Occipital lobe (tissue), 2 donors: ENCODE measurements around the gene SIGLEC1. TPM values are rescaled to one million over a fixed set of nuclear protein-coding genes. Genes with fewer than 3 reads are reported as not detected.
A peak's percentile ranks its signal among the peaks of the same experiment; 100 is the strongest.

Experiments used
- DNase-seq: peaks from one replicate; lab custom pipeline; 2025; lab: John Stamatoyannopoulos, UW
- total RNA-seq: library from RNA; depleted of rRNA; stranded (reverse); fragments of >200 nt; gene quantifications from one replicate; pipeline ENCODE4 v1.2.3, GENCODE V29; 2014

Gene SIGLEC1
- total RNA-seq = 0.16 TPM

DNA sequence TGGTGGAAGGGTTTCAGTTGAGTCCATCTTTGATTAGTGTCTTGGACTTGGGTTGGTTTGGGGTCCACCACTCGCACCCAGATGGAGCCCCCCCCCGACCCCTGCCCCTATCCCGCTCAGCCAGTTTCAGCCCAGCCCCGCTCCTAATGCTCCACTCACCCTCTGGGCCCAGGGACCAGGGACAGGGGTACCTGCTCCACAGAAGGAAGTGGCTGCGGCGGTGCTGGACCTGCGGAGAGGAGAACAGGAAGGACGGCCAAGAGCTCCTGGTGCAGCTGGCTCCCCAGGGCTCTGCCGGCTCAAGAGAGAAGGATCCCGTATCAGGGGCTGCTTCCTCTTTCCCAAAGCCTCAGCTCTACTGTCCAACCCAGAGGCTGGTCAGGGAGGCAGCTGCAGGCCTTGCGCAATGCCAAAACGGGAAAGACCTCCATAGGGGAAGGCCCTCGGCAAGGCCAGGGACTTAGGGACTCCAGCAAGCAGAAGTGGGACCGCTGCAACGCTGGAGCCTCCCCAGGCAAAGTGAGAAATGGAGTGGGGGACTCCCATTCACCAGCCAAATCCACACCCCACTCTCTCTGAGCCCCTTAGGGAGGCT lies at the start of gene SIGLEC1:
TSS of gene SIGLEC1 (minus strand) at position 322 of the 595 bp plus-strand sequence. CDS start 5,472 bp downstream, outside the sequence.
- peak; percentile 14 for DNase-seq

DNA sequence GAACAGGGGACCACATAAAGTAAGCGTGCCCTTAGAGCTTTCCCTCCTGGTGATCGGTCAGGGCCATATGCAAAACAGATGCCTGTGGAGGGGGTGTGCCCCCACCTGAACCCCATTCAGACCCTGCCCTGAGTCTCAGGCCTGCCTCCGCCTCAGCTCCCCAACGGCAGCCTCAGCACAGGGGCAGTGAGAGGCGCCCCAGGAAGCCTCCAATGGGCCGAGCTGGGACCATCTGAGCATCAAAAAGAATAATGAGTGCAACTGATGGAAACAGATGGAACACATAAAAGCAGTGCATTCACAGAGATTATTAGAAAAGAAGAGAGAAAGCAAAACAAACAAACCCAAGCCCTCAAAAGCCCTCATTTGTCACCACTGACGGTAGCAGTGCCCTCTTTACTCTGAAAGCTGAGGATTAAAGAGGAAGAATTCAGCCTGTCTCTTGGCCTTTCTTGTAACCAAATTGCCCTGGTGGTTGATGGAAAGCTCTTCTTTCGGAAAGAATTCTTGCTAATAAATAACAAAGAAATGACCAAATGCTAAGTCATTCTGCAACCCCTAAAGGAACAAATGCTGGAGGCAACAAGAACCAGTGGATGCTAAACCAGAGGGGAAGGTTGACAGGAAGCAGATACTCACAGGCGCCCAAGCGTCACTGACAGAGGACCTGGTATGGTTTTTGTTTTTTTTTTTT lies 48.4 kb upstream of the SIGLEC1 start:
- no peak for DNase-seq

DNA sequence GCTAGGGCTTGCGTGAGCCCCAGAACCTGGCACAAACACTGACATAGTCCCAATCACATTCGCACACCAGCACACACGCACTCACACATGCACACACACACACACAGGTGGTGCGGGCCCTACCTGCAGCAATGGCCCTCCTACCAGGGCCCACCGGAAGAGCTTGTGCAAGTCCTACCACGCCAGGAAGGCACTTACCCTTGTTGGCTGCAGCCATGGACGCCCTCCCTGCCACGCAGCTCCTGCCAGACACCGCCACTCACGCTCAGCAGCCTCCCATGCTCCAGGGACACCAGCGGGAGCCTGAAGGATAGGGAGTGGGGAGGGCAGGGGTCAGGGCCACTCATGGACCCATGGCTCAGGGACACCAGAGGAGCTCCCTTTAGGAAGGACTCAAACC lies 47.5 kb upstream of the SIGLEC1 start:
- DNase-seq = no peak

DNA sequence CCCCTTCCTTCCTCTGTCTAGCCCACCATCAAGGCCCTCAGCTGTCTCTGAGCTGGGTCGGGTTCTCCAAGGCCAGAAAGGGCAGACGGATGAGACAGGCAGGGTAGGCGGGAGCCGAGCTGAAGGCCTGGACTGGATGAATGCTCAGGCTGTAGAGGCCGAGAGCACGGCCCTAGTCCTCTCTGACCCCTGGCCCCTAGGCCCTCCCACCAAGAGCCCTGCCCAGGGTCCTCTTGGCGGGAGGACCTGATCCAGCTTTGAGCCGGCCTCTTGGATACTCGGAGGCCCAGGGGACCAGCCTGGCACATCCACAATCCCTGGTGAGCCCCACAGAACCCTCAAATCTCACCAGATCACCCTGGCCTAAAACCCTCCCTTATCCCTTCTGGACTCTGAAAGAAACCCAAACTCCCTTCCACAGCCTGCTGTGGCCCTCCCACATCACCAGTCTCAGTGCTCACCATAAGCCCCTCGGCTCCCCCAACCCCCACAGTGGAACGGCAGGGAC lies 47.0 kb upstream of the SIGLEC1 start:
- DNase-seq = no peak

DNA sequence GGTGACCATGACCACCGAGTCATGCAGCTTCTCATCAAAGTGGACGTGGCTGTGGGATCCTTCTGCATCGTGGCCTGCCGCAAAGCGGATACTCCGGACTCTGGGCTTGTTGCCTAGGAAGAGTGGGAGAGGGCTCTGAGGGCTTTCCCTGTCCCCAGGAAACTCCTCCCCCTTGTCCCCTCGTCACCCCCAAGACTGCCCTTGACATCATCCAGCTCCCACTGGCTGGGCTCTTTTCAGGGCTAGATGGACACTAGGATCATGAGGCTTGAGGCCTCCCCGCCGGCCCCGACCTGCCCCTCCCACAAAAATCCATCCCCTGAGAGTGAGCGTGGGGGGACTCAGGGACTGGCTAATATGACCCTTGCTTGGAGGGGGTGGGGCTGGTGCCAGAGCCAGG lies 46.2 kb upstream of the SIGLEC1 start:
- DNase-seq = no peak

DNA sequence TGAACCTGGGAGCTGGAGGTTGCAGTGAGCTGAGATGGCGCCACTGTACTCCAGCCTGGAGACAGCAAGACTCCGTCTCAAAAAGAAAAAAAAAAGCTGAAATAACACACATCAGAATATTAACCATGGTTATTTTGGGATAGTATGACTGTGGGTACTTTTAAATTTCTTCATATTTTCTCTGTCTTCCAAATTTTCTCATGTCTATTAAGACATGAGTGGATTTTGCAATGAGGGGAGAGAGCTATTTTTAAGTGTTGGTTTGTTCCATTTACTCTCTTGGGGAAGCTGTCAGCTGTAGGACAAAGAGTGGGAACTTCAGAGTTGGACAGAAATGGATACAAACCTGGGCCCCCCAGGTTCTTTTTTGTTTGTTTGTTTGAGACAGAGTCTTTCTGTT lies 44.9 kb upstream of the SIGLEC1 start:
- DNase-seq = no peak

DNA sequence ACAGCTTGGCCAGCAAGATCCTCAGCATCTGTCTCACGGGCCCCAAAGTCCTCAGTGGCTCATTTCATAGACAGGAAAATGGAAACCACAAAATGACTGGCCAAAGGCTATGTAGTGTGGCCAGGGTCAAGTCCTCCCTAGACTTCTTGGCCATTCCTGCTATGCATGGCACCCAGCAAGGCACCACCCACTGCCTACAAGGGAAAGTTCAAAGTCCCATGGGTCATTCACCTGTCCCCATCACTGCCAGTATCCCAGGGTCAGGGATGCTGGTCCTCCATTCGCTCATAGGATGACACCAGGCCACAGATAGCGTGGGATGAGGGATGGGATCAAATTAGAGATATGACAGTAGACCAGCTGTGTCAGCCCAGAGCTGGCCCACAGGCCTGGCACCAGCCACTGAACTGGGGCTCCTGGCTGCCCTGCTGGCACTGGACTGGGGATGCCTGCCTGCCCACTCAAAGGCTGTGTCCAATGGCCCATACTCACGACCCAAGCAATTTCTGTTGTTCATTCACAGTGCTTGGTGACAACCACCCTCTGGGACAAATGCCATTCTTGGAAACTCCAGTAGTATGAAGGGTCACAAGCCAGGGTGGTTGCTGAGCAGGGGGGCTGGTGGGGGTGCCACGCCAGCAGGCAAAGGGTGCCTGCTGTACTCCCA lies 43.5 kb upstream of the SIGLEC1 start:
- no peak for DNase-seq

DNA sequence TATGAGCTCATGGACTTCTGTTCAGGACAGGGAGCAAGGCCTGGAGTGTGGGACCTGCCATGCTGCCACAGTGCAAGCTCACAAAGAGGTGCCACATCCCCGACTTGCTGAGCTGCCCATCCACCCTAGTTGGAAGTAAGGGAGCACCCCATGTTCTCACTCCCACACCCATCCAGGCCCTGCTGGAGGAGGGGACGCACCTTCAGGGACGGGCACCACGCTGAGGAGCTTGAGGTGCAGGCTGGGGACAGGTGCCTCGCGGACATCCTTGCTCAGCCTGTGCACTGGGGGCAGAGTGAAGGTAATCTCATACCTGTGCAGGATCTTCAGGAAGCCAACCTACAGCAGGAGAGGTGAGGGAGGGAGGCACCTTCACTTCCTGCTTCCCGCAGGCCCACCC lies 42.9 kb upstream of the SIGLEC1 start:
- no peak for DNase-seq

DNA sequence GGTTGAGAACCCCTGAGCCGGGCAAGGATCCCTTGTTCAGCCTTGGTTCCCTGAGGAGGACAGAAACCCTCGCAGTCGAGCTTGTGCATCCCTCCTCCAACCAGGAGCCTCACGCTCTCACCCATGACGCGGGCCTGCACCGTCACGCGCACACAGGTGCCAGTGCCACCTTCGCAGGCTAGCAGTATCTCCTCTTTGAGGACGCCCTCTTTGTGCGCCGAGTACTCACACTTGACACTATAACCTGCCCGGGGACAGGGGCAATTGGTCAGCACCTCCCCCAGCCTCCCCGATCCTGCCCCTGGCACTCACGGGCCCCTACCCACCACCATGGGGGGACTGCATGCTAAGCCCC lies 41.9 kb upstream of the SIGLEC1 start:
- DNase-seq = no peak

DNA sequence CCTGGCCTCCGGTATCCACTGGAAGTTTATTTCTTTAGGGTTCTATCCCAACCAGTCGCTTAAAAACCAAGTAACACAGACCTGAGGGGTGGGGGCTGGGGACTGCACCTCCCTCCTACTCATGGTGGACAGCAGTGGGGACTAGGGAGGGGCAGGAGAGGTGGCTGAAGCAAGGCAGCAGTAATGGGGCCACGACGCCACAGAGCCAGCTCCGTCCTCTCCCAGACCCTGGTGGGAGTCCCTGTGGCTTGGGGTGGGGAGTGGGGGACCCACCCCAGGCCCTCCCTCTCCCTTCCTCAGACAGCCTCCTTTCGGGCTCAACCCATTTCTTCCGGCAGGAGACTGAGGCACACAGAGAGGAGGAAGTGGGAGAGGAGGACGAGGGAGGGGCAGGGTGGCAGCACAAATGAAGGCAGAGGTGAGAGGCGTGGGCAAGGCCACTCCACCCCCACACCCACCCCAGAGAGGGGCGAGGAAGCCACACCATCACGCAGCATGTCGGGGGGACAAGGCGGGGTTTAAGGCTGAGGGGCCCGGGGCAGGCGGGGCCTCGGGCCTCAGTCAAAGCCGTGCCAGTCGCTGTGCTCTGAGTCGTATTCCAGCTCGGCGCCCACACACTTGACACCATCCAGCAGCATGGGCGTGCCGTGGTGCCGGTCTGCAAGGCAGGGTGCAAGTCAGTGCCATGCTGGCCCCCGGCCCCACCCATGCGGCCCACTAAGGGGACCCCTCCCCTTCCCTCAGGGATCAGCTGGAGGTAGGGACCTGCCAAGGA lies 41.3 kb upstream of the SIGLEC1 start:
- DNase-seq = no peak

DNA sequence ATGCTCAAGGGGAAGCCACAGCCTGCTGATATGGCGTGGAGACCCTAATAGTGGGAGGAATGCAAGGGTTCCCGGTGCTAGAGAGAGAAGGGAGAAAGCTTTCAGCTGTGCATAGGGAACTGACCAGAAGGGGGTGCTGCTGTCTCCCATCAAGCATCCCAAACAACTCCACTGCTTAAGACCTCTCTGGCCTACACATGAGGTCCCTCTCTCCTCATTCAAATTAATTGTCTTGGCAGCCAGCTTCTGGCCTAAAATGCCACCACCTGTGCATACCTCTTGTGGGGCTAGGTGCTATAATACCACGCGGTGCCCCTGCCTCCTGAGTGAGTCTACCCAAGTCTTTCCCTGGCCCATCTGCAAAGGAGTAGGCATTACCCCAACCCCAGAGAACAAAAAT lies 40.7 kb upstream of the SIGLEC1 start:
- DNase-seq = no peak

DNA sequence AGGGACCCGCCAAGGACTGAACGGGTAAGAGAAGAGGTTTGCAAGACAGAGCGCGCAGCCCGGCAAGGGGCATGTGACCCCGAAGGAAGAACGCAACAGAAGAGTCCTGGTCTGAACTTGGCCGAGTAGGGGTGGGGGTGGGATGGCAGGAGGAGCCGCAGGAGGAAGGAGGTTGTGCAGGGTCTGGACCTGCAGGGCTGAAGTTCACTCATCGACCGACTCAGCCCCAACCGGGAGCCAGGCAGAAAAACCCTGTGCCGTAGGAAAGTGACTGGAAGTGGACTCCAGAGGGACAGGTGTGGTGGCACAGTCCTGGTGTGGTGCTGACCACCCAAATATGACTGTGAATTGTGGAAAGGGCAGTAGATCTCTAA lies 40.0 kb upstream of the SIGLEC1 start:
- DNase-seq = no peak

DNA sequence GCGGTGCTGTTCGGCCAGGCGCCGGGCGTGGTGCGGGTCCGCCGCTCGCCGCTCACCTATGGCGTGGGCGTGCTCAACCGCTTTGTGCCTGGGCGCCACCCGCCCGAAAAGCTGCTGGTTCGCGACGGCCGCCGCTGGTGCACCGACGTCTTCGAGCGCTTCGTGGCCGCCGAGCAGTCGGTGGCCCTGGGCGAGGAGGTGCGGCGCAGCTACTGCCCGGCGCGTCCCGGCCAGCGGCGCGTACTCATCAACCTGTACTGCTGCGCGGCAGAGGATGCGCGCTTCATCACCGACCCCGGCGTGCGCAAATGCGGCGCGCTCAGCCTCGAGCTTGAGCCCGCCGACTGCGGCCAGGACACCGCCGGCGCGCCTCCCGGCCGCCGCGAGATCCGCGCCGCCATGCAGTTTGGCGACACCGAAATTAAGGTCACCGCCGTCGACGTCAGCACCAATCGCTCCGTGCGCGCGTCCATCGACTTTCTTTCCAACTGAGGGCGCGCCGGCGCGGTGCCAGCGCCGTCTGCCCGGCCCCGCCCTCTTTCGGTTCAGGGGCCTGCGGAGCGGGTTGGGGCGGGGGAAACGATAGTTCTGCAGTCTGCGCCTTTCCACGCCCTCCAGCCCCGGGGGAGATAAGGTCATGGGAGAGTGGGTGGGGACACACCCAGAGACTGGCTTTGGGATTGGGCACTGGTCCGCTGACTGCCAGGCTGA lies 39.4 kb upstream of the SIGLEC1 start:
- DNase-seq = no peak

DNA sequence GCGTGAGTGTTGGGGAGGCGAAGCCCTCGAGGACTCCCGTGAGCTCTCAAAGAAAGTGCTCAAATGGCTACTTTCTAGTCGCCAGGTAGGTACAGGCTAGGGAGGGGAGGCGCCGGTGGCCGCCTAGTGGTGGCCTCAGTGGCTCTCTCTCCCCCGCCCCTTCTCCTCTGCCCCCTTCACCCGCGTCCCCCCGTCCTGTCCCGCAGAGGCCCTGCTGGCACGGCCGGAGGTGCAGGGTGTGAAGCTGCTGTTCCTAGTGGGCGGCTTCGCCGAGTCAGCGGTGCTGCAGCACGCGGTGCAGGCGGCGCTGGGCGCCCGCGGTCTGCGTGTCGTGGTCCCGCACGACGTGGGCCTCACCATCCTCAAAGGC lies 38.9 kb upstream of the SIGLEC1 start:
- no peak for DNase-seq

DNA sequence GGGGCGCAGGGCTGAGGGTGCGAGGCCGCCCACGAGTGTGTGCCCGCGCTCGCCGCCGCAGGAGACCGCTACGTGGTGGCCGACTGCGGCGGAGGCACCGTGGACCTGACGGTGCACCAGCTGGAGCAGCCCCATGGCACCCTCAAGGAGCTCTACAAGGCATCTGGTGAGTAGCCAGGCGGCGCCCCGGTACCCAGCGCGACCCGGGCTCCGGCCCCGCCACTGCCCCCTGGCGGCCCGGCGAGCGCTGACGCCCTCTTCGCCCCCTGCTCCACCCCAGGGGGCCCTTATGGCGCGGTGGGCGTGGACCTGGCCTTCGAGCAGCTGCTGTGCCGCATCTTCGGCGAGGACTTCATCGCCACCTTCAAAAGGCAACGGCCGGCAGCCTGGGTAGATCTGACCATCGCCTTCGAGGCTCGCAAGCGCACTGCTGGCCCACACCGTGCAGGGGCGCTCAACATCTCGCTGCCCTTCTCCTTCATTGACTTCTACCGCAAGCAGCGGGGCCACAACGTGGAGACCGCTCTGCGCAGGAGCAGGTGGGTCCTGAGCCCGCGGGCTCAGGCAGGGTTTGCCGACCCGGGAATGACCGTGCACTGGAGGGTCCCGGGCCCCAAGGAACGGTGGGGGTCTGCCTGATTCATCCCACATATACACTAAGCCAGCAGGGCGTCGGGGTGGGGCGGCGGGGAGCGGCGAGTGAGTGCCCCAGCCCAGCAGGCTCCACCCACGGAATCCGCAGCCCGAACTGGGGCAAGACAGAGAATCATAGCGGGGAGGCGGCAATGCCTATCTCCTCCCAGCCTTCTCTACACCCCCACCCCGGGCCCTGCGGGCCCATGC lies 37.5 kb upstream of the SIGLEC1 start:
- DNase-seq = no peak

DNA sequence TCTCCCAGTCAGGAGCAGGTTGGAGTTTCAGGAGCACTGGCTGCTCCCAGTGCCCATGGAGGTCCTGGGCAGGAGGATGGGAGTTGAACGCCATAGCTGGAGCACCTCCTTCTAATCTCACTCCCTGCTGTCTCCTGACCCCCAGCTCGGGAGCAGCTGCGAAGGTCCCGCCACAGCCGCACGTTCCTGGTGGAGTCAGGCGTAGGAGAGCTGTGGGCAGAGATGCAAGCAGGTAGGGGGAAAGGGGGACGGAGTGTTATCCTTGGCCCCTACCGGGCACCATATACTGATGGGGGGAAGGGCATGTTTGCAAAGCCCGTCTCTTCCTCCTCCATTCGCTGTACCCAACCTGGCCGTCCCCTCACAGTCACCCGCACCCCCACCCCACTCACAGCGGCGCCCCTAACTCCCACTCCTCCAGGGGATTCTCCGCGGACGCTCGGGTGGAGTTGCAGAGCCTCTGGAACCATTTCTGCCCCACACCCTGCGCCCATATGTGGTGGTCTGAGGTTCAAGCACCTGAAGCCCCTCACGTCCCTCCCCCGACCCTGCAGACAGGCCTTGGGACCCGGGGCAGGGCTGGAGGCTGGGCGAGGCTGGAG lies 36.8 kb upstream of the SIGLEC1 start:
- no peak for DNase-seq

DNA sequence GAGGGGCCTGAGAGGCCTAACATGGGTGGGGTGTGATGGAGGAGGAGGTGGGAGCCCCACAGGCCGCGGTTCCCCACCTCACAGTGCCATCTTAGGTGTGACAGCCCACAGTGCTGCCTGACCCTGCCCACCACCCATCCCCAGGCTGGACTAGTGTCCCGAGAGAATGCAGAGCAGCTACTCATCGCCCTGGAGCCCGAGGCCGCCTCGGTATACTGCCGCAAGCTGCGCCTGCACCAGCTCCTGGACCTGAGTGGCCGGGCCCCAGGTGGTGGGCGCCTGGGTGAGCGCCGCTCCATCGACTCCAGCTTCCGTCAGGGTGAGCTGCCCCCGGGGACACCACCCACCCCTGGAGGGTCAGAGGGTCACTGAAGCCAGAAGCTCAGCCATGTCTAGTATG lies 35.7 kb upstream of the SIGLEC1 start:
- DNase-seq = no peak

DNA sequence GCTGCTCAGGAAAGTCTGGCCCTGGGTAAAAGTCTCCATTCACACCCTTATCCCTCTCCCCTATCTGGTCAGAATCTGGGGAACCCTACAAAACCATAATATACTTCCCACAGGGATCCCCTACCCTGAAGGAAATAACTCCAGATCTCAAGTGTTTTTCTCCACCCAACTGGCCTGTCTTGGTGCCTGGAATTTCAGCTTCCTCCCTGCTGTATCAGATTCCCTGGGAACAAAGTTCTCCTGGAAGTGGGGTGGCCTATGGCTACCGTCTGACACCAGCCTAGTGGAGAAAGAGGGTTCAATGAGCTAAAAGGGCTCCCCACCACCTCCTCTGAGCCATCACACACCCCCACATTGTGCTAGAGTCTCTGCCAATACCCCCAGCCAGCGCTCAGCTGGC lies 35.1 kb upstream of the SIGLEC1 start:
- DNase-seq = no peak

DNA sequence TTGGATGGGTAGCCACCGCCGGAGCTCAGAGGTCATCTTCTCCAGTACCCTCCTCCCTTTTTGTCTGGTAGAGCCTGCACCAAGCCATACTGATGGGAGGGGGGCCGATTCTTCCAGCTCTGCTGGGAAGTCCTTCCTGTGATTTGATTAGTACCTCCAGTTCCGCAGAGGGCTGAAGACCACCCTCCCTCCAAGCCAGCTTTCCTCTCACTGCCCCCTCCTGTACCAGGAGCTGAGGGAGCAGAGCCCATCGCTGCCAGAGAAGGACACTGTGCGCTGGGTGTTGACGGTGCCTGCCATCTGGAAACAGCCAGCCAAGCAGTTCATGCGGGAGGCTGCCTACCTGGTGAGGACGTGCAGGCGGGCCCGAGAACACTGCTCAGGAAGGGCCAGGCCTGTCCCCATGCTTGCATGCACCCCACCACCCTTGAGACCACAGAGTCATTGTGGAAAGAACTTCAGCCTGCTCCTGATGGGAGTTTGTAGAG lies 33.3 kb upstream of the SIGLEC1 start:
- no peak for DNase-seq
